T-cell (primary cell): ENCODE results near the gene ZIM2. TPM values are rescaled to one million over a fixed set of nuclear protein-coding genes. Genes with fewer than 3 reads are reported as not detected.

ENCODE experiments used
- ATAC-seq, 4 experiments: fragments of 200-7000 bp in 3 of 4; fragments of 150-1000 bp in 1 of 4; cut with Tn5 transposase; replicated peaks in 1 of 4; 1 replicate in 3 of 4; 2 replicates in 1 of 4; pipeline ENCODE4 v1.10.0; 2021; ENCODE audit warnings: moderate library complexity in 3 of 4, mild to moderate bottlenecking in 2 of 4, moderate number of reproducible peaks in 1 of 4
- CTCF ChIA-PET, 2 donors: fragments of 300-600 bp; sonication (Branson Sonifier 250); formaldehyde crosslinking; loops; one replicate each; lab custom pipeline; 2022; ENCODE audit warnings: antibody characterized with exemption in 2 of 2; lab: Charles Lee
- POLR2A ChIA-PET, 2 donors: fragments of 300-600 bp; sonication (Branson Sonifier 250); formaldehyde crosslinking; loops; one replicate each; lab custom pipeline; 2022; ENCODE audit warnings: antibody characterized with exemption in 2 of 2; lab: Charles Lee
- DNase-seq, 35 experiments: peaks; one replicate each; pipeline versions ENCODE4 v3.0.0 to v3.0.0-alpha.2; 2013 to 2023
- H3K27ac ChIP-seq: one replicate; pipeline ENCODE4 v1.5.1; 2013; ENCODE audit warnings: low read length
- H3K27me3 ChIP-seq, 2 experiments: replicated peaks in 1 of 2; 1 replicate in 1 of 2; 2 replicates in 1 of 2; pipeline versions ENCODE4 v1.6.1 to v1.7.0; 2013; ENCODE audit warnings: low read length in 1 of 2, mixed read lengths in 1 of 2; ENCODE audit not compliant: control insufficient read depth in 2 of 2, insufficient read depth in 2 of 2; ENCODE audit errors: extremely low read depth in 1 of 2
- H3K36me3 ChIP-seq, 2 donors: 1 replicate in 1 of 2; 2 replicates in 1 of 2; pipeline versions ENCODE4 v1.6.1 to v1.7.0; 2013; ENCODE audit warnings: low read length in 1 of 2; ENCODE audit not compliant: control insufficient read depth in 2 of 2, insufficient read depth in 1 of 2; ENCODE audit errors: extremely low read depth in 1 of 2
- H3K4me1 ChIP-seq, 2 experiments: 1 replicate in 1 of 2; 2 replicates in 1 of 2; pipeline versions ENCODE4 v1.6.1 to v1.7.0; 2013; ENCODE audit warnings: low read length in 2 of 2, mixed read lengths in 1 of 2; ENCODE audit not compliant: insufficient read depth in 2 of 2, control insufficient read depth in 1 of 2; ENCODE audit errors: extremely low read depth in 1 of 2
- H3K4me3 ChIP-seq, 2 donors: 1 replicate in 1 of 2; 2 replicates in 1 of 2; pipeline versions ENCODE4 v1.5.1 to v1.7.0; 2013; ENCODE audit warnings: mild to moderate bottlenecking in 2 of 2, low read length in 1 of 2, moderate library complexity in 1 of 2; ENCODE audit not compliant: control insufficient read depth in 1 of 2; ENCODE audit errors: extremely low read depth in 1 of 2
- H3K9me3 ChIP-seq: 2 replicates; pipeline ENCODE4 v1.7.0; 2013
- H3K27ac Mint-ChIP-seq, 2 donors: one replicate each; pipeline ENCODE4 v1.8.0; 2020 to 2021; ENCODE audit warnings: mild to moderate bottlenecking in 2 of 2, mixed read lengths in 2 of 2
- H3K27me3 Mint-ChIP-seq, 2 donors: one replicate each; pipeline ENCODE4 v1.8.0; 2021 to 2022; ENCODE audit warnings: mixed read lengths in 2 of 2
- H3K36me3 Mint-ChIP-seq: one replicate; pipeline ENCODE4 v1.8.0; 2021; ENCODE audit warnings: mixed read lengths
- H3K4me1 Mint-ChIP-seq, 3 donors: one replicate each; pipeline ENCODE4 v1.8.0; 2020 to 2022; ENCODE audit warnings: mixed read lengths in 3 of 3, mild to moderate bottlenecking in 1 of 3
- H3K4me3 Mint-ChIP-seq, 3 donors: one replicate each; pipeline ENCODE4 v1.8.0; 2020 to 2022; ENCODE audit warnings: mild to moderate bottlenecking in 3 of 3, mixed read lengths in 3 of 3, moderate library complexity in 3 of 3
- H3K9me3 Mint-ChIP-seq, 3 donors: one replicate each; pipeline ENCODE4 v1.8.0; 2020 to 2022; ENCODE audit warnings: mixed read lengths in 3 of 3
- WGBS: methylation state at CpG from one replicate; pipeline ENCODE4 v1.1.5; 2013; ENCODE audit warnings: missing lambda C conversion rate; ENCODE audit not compliant: insufficient coverage; 5-methylcytosine and 5-hydroxymethylcytosine counted together
- total RNA-seq, 35 experiments: library from RNA in 6 of 35; stranded (reverse) in 6 of 35; fragments of 120-200 nt in 1 of 35; gene quantifications; one replicate each; pipeline versions ENCODE4 v1.2.1 to v1.2.4 and lab custom pipeline; 2013 to 2026

Gene ZIM2
- total RNA-seq, 5 donors from 2014 or later (not counting 1 experiment from before 2014, with no cell fraction given): not detected

GRCh38 chr19:56819166-56819565 is 21.4 kb downstream of the ZIM2 start:
- no peak overlapping the region for H3K27ac Mint-ChIP-seq
- no peaks in the 10 kb centered on the region for H3K36me3 Mint-ChIP-seq
- POLR2A ChIA-PET: no interaction called here
- WGBS: 60% methylated on average over 1 of the region's 2 CpGs
- Histone ChIP-seq H3K27me3 (no peaks in the 10 kb centered on the region), H3K9me3 (no peaks in the 10 kb centered on the region), H3K4me3 (no peak overlapping the region), H3K36me3 (no peaks in the 10 kb centered on the region), H3K4me1 (no peaks in the 10 kb centered on the region), H3K27ac (no peak overlapping the region)
- peaks cover 39 to 70% (median 57%) of the 10 kb centered on the region in 3 donors for H3K9me3 Mint-ChIP-seq
- H3K27me3 Mint-ChIP-seq: no peaks in the 10 kb centered on the region
- DNase-seq: no peak
- H3K4me1 Mint-ChIP-seq: no peaks in the 10 kb centered on the region
- CTCF ChIA-PET: no interaction called here
- H3K4me3 Mint-ChIP-seq: no peak overlapping the region
- ATAC-seq: no peak

GRCh38 chr19:56814656-56815055 is 25.9 kb downstream of the ZIM2 start:
- H3K9me3 Mint-ChIP-seq: peaks cover 50 to 60% (median 55%) of the 10 kb centered on the region in 3 donors
- no peaks in the 10 kb centered on the region for H3K36me3 Mint-ChIP-seq
- no peak overlapping the region for H3K27ac Mint-ChIP-seq
- Histone ChIP-seq H3K27ac (no peak overlapping the region), H3K4me1 (no peaks in the 10 kb centered on the region), H3K36me3 (no peaks in the 10 kb centered on the region), H3K4me3 (no peak overlapping the region), H3K27me3 (no peaks in the 10 kb centered on the region), H3K9me3 (no peaks in the 10 kb centered on the region)
- H3K27me3 Mint-ChIP-seq: no peaks in the 10 kb centered on the region
- WGBS: 48% methylated on average over 3 of the region's 7 CpGs
- DNase-seq (no peak), ATAC-seq (no peak)
- ChIA-PET CTCF (no interaction called here), POLR2A (no interaction called here)
- no peak overlapping the region for H3K4me3 Mint-ChIP-seq
- H3K4me1 Mint-ChIP-seq: no peaks in the 10 kb centered on the region

- POLR2A ChIA-PET: no interaction called here
- H3K36me3 Mint-ChIP-seq: no peaks in the 10 kb centered on the region
- WGBS: 77% methylated on average over 5 of the region's 5 CpGs
- Histone ChIP-seq H3K4me1 (no peaks in the 10 kb centered on the region), H3K9me3 (no peaks in the 10 kb centered on the region), H3K4me3 (no peak overlapping the region), H3K27ac (no peak overlapping the region), H3K36me3 (no peaks in the 10 kb centered on the region), H3K27me3 (no peaks in the 10 kb centered on the region)
- peaks cover 42 to 57% (median 54%) of the 10 kb centered on the region in 3 donors for H3K9me3 Mint-ChIP-seq
- ATAC-seq (no peak), DNase-seq (no peak)
- no peak overlapping the region for H3K27ac Mint-ChIP-seq
- CTCF ChIA-PET: no interaction called here
- no peak overlapping the region for H3K4me3 Mint-ChIP-seq
- H3K4me1 Mint-ChIP-seq: no peaks in the 10 kb centered on the region
- H3K27me3 Mint-ChIP-seq: no peaks in the 10 kb centered on the region
Observed at GRCh38 chr19:56813531-56813930, 27.0 kb downstream of the ZIM2 start.

- WGBS: 63% methylated on average over 5 of the region's 6 CpGs
- ATAC-seq (no peak), DNase-seq (no peak)
- H3K4me1 ChIP-seq: no peaks in the 10 kb centered on the region
- no peaks in the 10 kb centered on the region for H3K27me3 ChIP-seq
- H3K36me3 ChIP-seq: no peaks in the 10 kb centered on the region
- POLR2A ChIA-PET: no interaction called here
- no peak overlapping the region for H3K27ac ChIP-seq
- H3K9me3 ChIP-seq: no peaks in the 10 kb centered on the region
- no peak overlapping the region for H3K4me3 Mint-ChIP-seq
- H3K27me3 Mint-ChIP-seq: no peaks in the 10 kb centered on the region
- H3K4me3 ChIP-seq: no peak overlapping the region
- peaks cover 28 to 54% (median 54%) of the 10 kb centered on the region in 3 donors for H3K9me3 Mint-ChIP-seq
- CTCF ChIA-PET: no interaction called here
- H3K27ac Mint-ChIP-seq: no peak overlapping the region
- H3K4me1 Mint-ChIP-seq: no peaks in the 10 kb centered on the region
- H3K36me3 Mint-ChIP-seq: no peaks in the 10 kb centered on the region
Observed at GRCh38 chr19:56811480-56811879, 29.0 kb downstream of the ZIM2 start.

GRCh38 chr19:56810260-56810659 is 30.3 kb downstream of the ZIM2 start:
- DNase-seq (no peak), ATAC-seq (no peak)
- POLR2A ChIA-PET: no interaction called here
- H3K27ac Mint-ChIP-seq: no peak overlapping the region
- peaks cover 35 to 55% (median 55%) of the 10 kb centered on the region in 3 donors for H3K9me3 Mint-ChIP-seq
- H3K36me3 ChIP-seq: no peaks in the 10 kb centered on the region
- no peaks in the 10 kb centered on the region for H3K27me3 ChIP-seq
- no CpG with 5 or more reads among the region's 1 CpG for WGBS
- no peak overlapping the region for H3K27ac ChIP-seq
- no peak overlapping the region for H3K4me3 ChIP-seq
- no peaks in the 10 kb centered on the region for H3K4me1 Mint-ChIP-seq
- H3K4me1 ChIP-seq: no peaks in the 10 kb centered on the region
- no peak overlapping the region for H3K4me3 Mint-ChIP-seq
- no peaks in the 10 kb centered on the region for H3K36me3 Mint-ChIP-seq
- no peaks in the 10 kb centered on the region for H3K27me3 Mint-ChIP-seq
- CTCF ChIA-PET: no interaction called here
- H3K9me3 ChIP-seq: no peaks in the 10 kb centered on the region

GRCh38 chr19:56808717-56809392 is 31.7 kb downstream of the ZIM2 start:
- Mint-ChIP-seq H3K36me3 (no peaks in the 10 kb centered on the region), H3K4me3 (no peak overlapping the region), H3K4me1 (no peaks in the 10 kb centered on the region), H3K27me3 (no peaks in the 10 kb centered on the region), H3K27ac (no peak overlapping the region), H3K9me3 (peaks cover 29 to 60% (median 50%) of the 10 kb centered on the region in 3 donors)
- POLR2A ChIA-PET: no interaction called here
- no peaks in the 10 kb centered on the region for H3K36me3 ChIP-seq
- ATAC-seq (no peak), DNase-seq (no peak)
- H3K27me3 ChIP-seq: no peaks in the 10 kb centered on the region
- H3K4me3 ChIP-seq: no peak overlapping the region
- CTCF ChIA-PET: no interaction called here
- no CpG with 5 or more reads among the region's 3 CpGs for WGBS
- no peak overlapping the region for H3K27ac ChIP-seq
- H3K4me1 ChIP-seq: no peaks in the 10 kb centered on the region
- no peaks in the 10 kb centered on the region for H3K9me3 ChIP-seq

- POLR2A ChIA-PET: no interaction called here
- no peaks in the 10 kb centered on the region for H3K27me3 ChIP-seq
- peaks cover 21 to 58% (median 56%) of the 10 kb centered on the region in 3 donors for H3K9me3 Mint-ChIP-seq
- H3K27ac ChIP-seq: no peak overlapping the region
- CTCF ChIA-PET: no interaction called here
- H3K36me3 Mint-ChIP-seq: no peaks in the 10 kb centered on the region
- H3K36me3 ChIP-seq: no peaks in the 10 kb centered on the region
- no peak overlapping the region for H3K4me3 Mint-ChIP-seq
- DNase-seq (no peak), ATAC-seq (no peak)
- no peaks in the 10 kb centered on the region for H3K9me3 ChIP-seq
- H3K27me3 Mint-ChIP-seq: no peaks in the 10 kb centered on the region
- H3K4me3 ChIP-seq: no peak overlapping the region
- H3K4me1 ChIP-seq: no peaks in the 10 kb centered on the region
- no peaks in the 10 kb centered on the region for H3K4me1 Mint-ChIP-seq
- H3K27ac Mint-ChIP-seq: no peak overlapping the region
Observed at GRCh38 chr19:56806639-56807038, 33.9 kb downstream of the ZIM2 start.
